ENCODE data around the gene TMEM114. TPM values are rescaled to one million over a fixed set of nuclear protein-coding genes. Genes with fewer than 3 reads are reported as not detected.

TMEM114 gene
- total RNA-seq, 1 donor from 2014 or later, result 1.8 TPM

GRCh38 chr16:8561496-8561895 is 28.8 kb downstream of the TMEM114 start:
- TF ChIP-seq CTCF (IDR thresholded peaks at IDR 0.05; ENCODE audit: unreplicated experiment), result no peak
- H3K36me3 Mint-ChIP-seq (ENCODE audit: insufficient read depth), result no peaks in the 10 kb centered on the region
- no peak for DNase-seq (ENCODE audit: low spot score, unreplicated experiment)
- H3K9me3 Mint-ChIP-seq (ENCODE audit: low read depth), result no peaks in the 10 kb centered on the region
- H3K27ac Mint-ChIP-seq, result no peak overlapping the region
- H3K4me1 Mint-ChIP-seq (ENCODE audit: low read depth), result no peaks in the 10 kb centered on the region
- peaks cover 6% of the 10 kb centered on the region for H3K27me3 Mint-ChIP-seq
- no peak overlapping the region for H3K4me3 Mint-ChIP-seq (ENCODE audit: low read depth)

- Mint-ChIP-seq H3K4me1 (ENCODE audit: low read depth) (no peaks in the 10 kb centered on the region), H3K27ac (no peak overlapping the region), H3K9me3 (ENCODE audit: low read depth) (no peaks in the 10 kb centered on the region), H3K4me3 (ENCODE audit: low read depth) (no peak overlapping the region), H3K27me3 (peaks cover 27% of the 10 kb centered on the region), H3K36me3 (ENCODE audit: insufficient read depth) (no peaks in the 10 kb centered on the region)
- DNase-seq (ENCODE audit: low spot score, unreplicated experiment), result no peak
- no peak for TF ChIP-seq CTCF (IDR thresholded peaks at IDR 0.05; ENCODE audit: unreplicated experiment)
These were observed 34.9 kb downstream of the TMEM114 start for GRCh38 chr16:8555400-8555799.

- Mint-ChIP-seq H3K4me1 (ENCODE audit: low read depth) (no peaks in the 10 kb centered on the region), H3K27ac (no peak overlapping the region), H3K27me3 (peaks cover 27% of the 10 kb centered on the region), H3K9me3 (ENCODE audit: low read depth) (no peaks in the 10 kb centered on the region), H3K36me3 (ENCODE audit: insufficient read depth) (no peaks in the 10 kb centered on the region), H3K4me3 (ENCODE audit: low read depth) (no peak overlapping the region)
- no peak for DNase-seq (ENCODE audit: low spot score, unreplicated experiment)
- TF ChIP-seq CTCF (IDR thresholded peaks at IDR 0.05; ENCODE audit: unreplicated experiment), result no peak
These were observed 35.4 kb downstream of the TMEM114 start for GRCh38 chr16:8554881-8555280.

- Mint-ChIP-seq H3K27ac (no peak overlapping the region), H3K36me3 (ENCODE audit: insufficient read depth) (no peaks in the 10 kb centered on the region), H3K4me3 (ENCODE audit: low read depth) (no peak overlapping the region), H3K27me3 (peaks cover 27% of the 10 kb centered on the region), H3K4me1 (ENCODE audit: low read depth) (no peaks in the 10 kb centered on the region), H3K9me3 (ENCODE audit: low read depth) (no peaks in the 10 kb centered on the region)
- no peak for TF ChIP-seq CTCF (IDR thresholded peaks at IDR 0.05; ENCODE audit: unreplicated experiment)
- no peak for DNase-seq (ENCODE audit: low spot score, unreplicated experiment)
These were observed 36.3 kb downstream of the TMEM114 start for GRCh38 chr16:8554022-8554421.

GRCh38 chr16:8552487-8553221 is 37.7 kb downstream of the TMEM114 start:
- Mint-ChIP-seq H3K36me3 (ENCODE audit: insufficient read depth) (no peaks in the 10 kb centered on the region), H3K27ac (no peak overlapping the region), H3K27me3 (peaks cover 27% of the 10 kb centered on the region)

More at GRCh38 chr16:8552487-8553221, 37.7 kb downstream of the TMEM114 start:
- Mint-ChIP-seq H3K4me1 (ENCODE audit: low read depth) (no peaks in the 10 kb centered on the region), H3K4me3 (ENCODE audit: low read depth) (no peak overlapping the region), H3K9me3 (ENCODE audit: low read depth) (no peaks in the 10 kb centered on the region)
- no peak for DNase-seq (ENCODE audit: low spot score, unreplicated experiment)
- no peak for TF ChIP-seq CTCF (IDR thresholded peaks at IDR 0.05; ENCODE audit: unreplicated experiment)
